Mesenchymal stem cell (in vitro differentiated cells and primary cell): Measurements from ENCODE around the gene ADCK2.

ENCODE experiments used
- DNase-seq: peaks from one replicate; pipeline ENCODE4 v3.0.0-alpha.2; 2013
- H2AFZ ChIP-seq: one replicate; pipeline ENCODE4 v1.6.1; 2013; ENCODE audit warnings: low read depth, mild to moderate bottlenecking, control low read depth, inconsistent platforms, low read length, moderate library complexity
- H2AK5ac ChIP-seq: 2 replicates; pipeline ENCODE4 v1.6.1; 2013; ENCODE audit warnings: low read length, moderate library complexity, mild to moderate bottlenecking, inconsistent platforms; ENCODE audit not compliant: severe bottlenecking
- H2BK120ac ChIP-seq: one replicate; pipeline ENCODE4 v1.6.1; 2013; ENCODE audit warnings: low read depth, mild to moderate bottlenecking, inconsistent platforms, low read length, moderate library complexity
- H2BK12ac ChIP-seq, 2 experiments: one replicate each; pipeline ENCODE4 v1.6.1; 2013; ENCODE audit warnings: inconsistent platforms in 2 of 2, low read length in 2 of 2, mild to moderate bottlenecking in 2 of 2, moderate library complexity in 2 of 2, control low read depth in 1 of 2
- H2BK15ac ChIP-seq: one replicate; pipeline ENCODE4 v1.6.1; 2013; ENCODE audit warnings: mild to moderate bottlenecking, low read depth, inconsistent platforms; ENCODE audit not compliant: poor library complexity, severe bottlenecking
- H2BK5ac ChIP-seq: 2 replicates; pipeline ENCODE4 v1.6.1; 2013; ENCODE audit warnings: low read depth, mild to moderate bottlenecking, low read length, control low read depth, inconsistent platforms; ENCODE audit not compliant: poor library complexity, severe bottlenecking
- H3K14ac ChIP-seq, 2 experiments: one replicate each; pipeline ENCODE4 v1.6.1; 2013; ENCODE audit warnings: inconsistent platforms in 2 of 2, low read length in 2 of 2, control low read depth in 1 of 2, mild to moderate bottlenecking in 1 of 2, moderate library complexity in 1 of 2
- H3K18ac ChIP-seq, 2 experiments: one replicate each; pipeline ENCODE4 v1.6.1; 2013; ENCODE audit warnings: inconsistent platforms in 2 of 2, low read length in 2 of 2, control low read depth in 1 of 2, low read depth in 1 of 2, mild to moderate bottlenecking in 1 of 2
- H3K23ac ChIP-seq, 2 experiments: one replicate each; pipeline ENCODE4 v1.6.1; 2013; ENCODE audit warnings: inconsistent platforms in 2 of 2, low read length in 2 of 2, mild to moderate bottlenecking in 2 of 2, moderate library complexity in 2 of 2, control low read depth in 1 of 2
- H3K27ac ChIP-seq: 2 replicates; pipeline ENCODE4 v1.5.1; 2013; ENCODE audit warnings: mild to moderate bottlenecking, moderate library complexity, low read length, control low read depth, inconsistent platforms; ENCODE audit not compliant: poor library complexity, severe bottlenecking
- H3K27me3 ChIP-seq, 2 experiments: 2 replicates each; pipeline versions ENCODE4 v1.6.1 to v1.7.0; 2013; ENCODE audit warnings: low read length in 2 of 2, mild to moderate bottlenecking in 2 of 2, moderate library complexity in 2 of 2, control low read depth in 1 of 2, inconsistent platforms in 1 of 2; ENCODE audit not compliant: control insufficient read depth in 1 of 2, insufficient read depth in 1 of 2
- H3K36me3 ChIP-seq, 2 experiments: 2 replicates each; pipeline versions ENCODE4 v1.6.1 to v1.7.0; 2013; ENCODE audit warnings: low read length in 2 of 2, control low read depth in 1 of 2, inconsistent platforms in 1 of 2, low read depth in 1 of 2, mild to moderate bottlenecking in 1 of 2; ENCODE audit not compliant: insufficient read depth in 2 of 2, control insufficient read depth in 1 of 2
- H3K4ac ChIP-seq, 2 experiments: one replicate each; pipeline ENCODE4 v1.6.1; 2013; ENCODE audit warnings: inconsistent platforms in 2 of 2, low read length in 2 of 2, mild to moderate bottlenecking in 2 of 2, moderate library complexity in 2 of 2, control low read depth in 1 of 2, low read depth in 1 of 2
- H3K4me1 ChIP-seq: 2 replicates; pipeline ENCODE4 v1.6.1; 2013; ENCODE audit warnings: low read depth, low read length, control low read depth; ENCODE audit not compliant: control insufficient read depth, insufficient read depth
- H3K4me2 ChIP-seq: 2 replicates; pipeline ENCODE4 v1.6.1; 2013; ENCODE audit warnings: low read length, mild to moderate bottlenecking, inconsistent platforms; ENCODE audit not compliant: poor library complexity, severe bottlenecking
- H3K4me3 ChIP-seq, 2 experiments: 2 replicates each; pipeline versions ENCODE4 v1.5.1 to v1.7.0; 2013; ENCODE audit warnings: low read length in 2 of 2, mild to moderate bottlenecking in 2 of 2, control low read depth in 1 of 2, low read depth in 1 of 2; ENCODE audit not compliant: insufficient read depth in 1 of 2
- H3K79me1 ChIP-seq: replicated peaks from 2 replicates; pipeline ENCODE4 v1.6.1; 2013; ENCODE audit warnings: mild to moderate bottlenecking, control low read depth, low read length, inconsistent platforms; ENCODE audit not compliant: poor library complexity, severe bottlenecking
- H3K9ac ChIP-seq: 2 replicates; pipeline ENCODE4 v1.7.0; 2013; ENCODE audit warnings: mild to moderate bottlenecking, low read length, moderate library complexity
- H3K9me3 ChIP-seq: 2 replicates; pipeline ENCODE4 v1.7.0; 2013; ENCODE audit warnings: mild to moderate bottlenecking, low read length; ENCODE audit not compliant: control insufficient read depth
- H4K8ac ChIP-seq: one replicate; pipeline ENCODE4 v1.6.1; 2013; ENCODE audit warnings: inconsistent platforms, mild to moderate bottlenecking, low read length, moderate library complexity
- H4K91ac ChIP-seq: one replicate; pipeline ENCODE4 v1.6.1; 2013; ENCODE audit warnings: mild to moderate bottlenecking, low read length, inconsistent platforms
- WGBS: methylation state at CpG from one replicate; pipeline ENCODE4 v1.1.7; 2013; ENCODE audit warnings: mixed read lengths; 5-methylcytosine and 5-hydroxymethylcytosine counted together

ADCK2 gene

GRCh38 chr7:140649556-140650205 lies 23.1 kb upstream of the ADCK2 start:
- Histone ChIP-seq H2BK15ac (no peak overlapping the region), H2BK120ac (no peak overlapping the region), H3K23ac (no peak overlapping the region), H3K9ac (no peak overlapping the region), H4K91ac (no peak overlapping the region), H2BK5ac (peak overlapping the region; percentile 59), H4K8ac (no peak overlapping the region), H2BK12ac (no peak overlapping the region), H3K9me3 (no peaks in the 10 kb centered on the region), H2AFZ (no peak overlapping the region), H3K79me1 (peaks cover 5% of the 10 kb centered on the region), H3K4me3 (no peak overlapping the region), H3K27me3 (no peaks in the 10 kb centered on the region), H3K4me2 (no peak overlapping the region), H3K14ac (no peak overlapping the region), H3K4ac (no peak overlapping the region), H3K36me3 (peaks cover 0 to 7% of the 10 kb centered on the region in 2 experiments), H2AK5ac (peak overlapping the region; percentile 57), H3K4me1 (peaks cover 21% of the 10 kb centered on the region), H3K27ac (peak overlapping the region; percentile 26), H3K18ac (no peak overlapping the region)
- no peak for DNase-seq
- 81% methylated on average over 4 of the region's 6 CpGs for WGBS

GRCh38 chr7:140650367-140650766 lies 22.4 kb upstream of the ADCK2 start:
- Histone ChIP-seq H3K4me3 (no peak overlapping the region), H3K23ac (no peak overlapping the region), H3K18ac (no peak overlapping the region), H3K9me3 (no peaks in the 10 kb centered on the region), H2BK5ac (no peak overlapping the region), H3K79me1 (peaks cover under 1% of the 10 kb centered on the region), H3K4me2 (no peak overlapping the region), H3K27me3 (no peaks in the 10 kb centered on the region), H2AFZ (no peak overlapping the region), H3K27ac (no peak overlapping the region), H2AK5ac (no peak overlapping the region), H2BK120ac (no peak overlapping the region), H3K36me3 (no peaks in the 10 kb centered on the region), H2BK12ac (no peak overlapping the region), H3K9ac (no peak overlapping the region), H3K4ac (no peak overlapping the region), H4K8ac (no peak overlapping the region), H2BK15ac (no peak overlapping the region), H3K4me1 (peaks cover 21% of the 10 kb centered on the region), H3K14ac (no peak overlapping the region), H4K91ac (no peak overlapping the region)
- DNase-seq: no peak
- WGBS: 88% methylated on average over 12 of the region's 12 CpGs

- Histone ChIP-seq H3K4me1 (peaks cover 16% of the 10 kb centered on the region), H3K4me3 (no peak overlapping the region), H3K36me3 (no peaks in the 10 kb centered on the region), H2AK5ac (no peak overlapping the region), H2AFZ (no peak overlapping the region), H3K9ac (peak overlapping the region; percentile 31), H3K18ac (no peak overlapping the region), H2BK12ac (peak overlapping the region in 1 of 2 experiments; percentile 25), H3K27ac (no peak overlapping the region), H3K4me2 (no peak overlapping the region), H3K79me1 (no peaks in the 10 kb centered on the region), H2BK15ac (no peak overlapping the region), H3K9me3 (no peaks in the 10 kb centered on the region), H2BK5ac (no peak overlapping the region), H3K4ac (peak overlapping the region in 1 of 2 experiments; percentile 0), H4K91ac (no peak overlapping the region), H3K23ac (no peak overlapping the region), H2BK120ac (no peak overlapping the region), H3K27me3 (no peaks in the 10 kb centered on the region), H4K8ac (peak overlapping the region; percentile 52), H3K14ac (no peak overlapping the region)
- peak; percentile 84 for DNase-seq
- 27% methylated on average over 14 of the region's 15 CpGs for WGBS
Observed at GRCh38 chr7:140653319-140654108, 19.2 kb upstream of the ADCK2 start.

GRCh38 chr7:140654109-140654387 lies 18.7 kb upstream of the ADCK2 start:
- Histone ChIP-seq H4K8ac (no peak overlapping the region), H4K91ac (no peak overlapping the region), H3K9ac (no peak overlapping the region), H3K27me3 (no peaks in the 10 kb centered on the region), H3K14ac (no peak overlapping the region), H3K4ac (no peak overlapping the region), H3K27ac (no peak overlapping the region), H3K4me2 (no peak overlapping the region), H3K36me3 (no peaks in the 10 kb centered on the region), H3K18ac (no peak overlapping the region), H3K79me1 (no peaks in the 10 kb centered on the region), H2BK5ac (no peak overlapping the region), H2BK15ac (no peak overlapping the region), H2BK12ac (no peak overlapping the region), H2AFZ (no peak overlapping the region), H3K9me3 (no peaks in the 10 kb centered on the region), H3K4me3 (no peak overlapping the region), H2AK5ac (no peak overlapping the region), H3K4me1 (peaks cover 16% of the 10 kb centered on the region), H2BK120ac (no peak overlapping the region), H3K23ac (no peak overlapping the region)
- no peak for DNase-seq
- 90% methylated on average over 2 of the region's 2 CpGs for WGBS
